Psoas muscle (tissue), 8 donors: ENCODE results near the gene CRIP1. TPM values are rescaled to one million over a fixed set of nuclear protein-coding genes. Genes with fewer than 3 reads are reported as not detected.

Source experiments
- ATAC-seq, 4 donors: fragments of 200-7000 bp; cut with Tn5 transposase; one replicate each; pipeline ENCODE4 v1.9.1; 2020; ENCODE audit warnings: moderate library complexity in 3 of 4, mild to moderate bottlenecking in 2 of 4
- DNase-seq, 2 donors: peaks; one replicate each; pipeline ENCODE4 v3.0.0-alpha.2; 2020
- H3K27ac ChIP-seq: fragments of 200-600 bp; one replicate; pipeline ENCODE4 v1.8.0; 2022
- H3K27me3 ChIP-seq, 3 donors: fragments of 200-600 bp in 1 of 3; one replicate each; pipeline versions ENCODE4 v1.6.1 to v1.8.0; 2013 to 2022; ENCODE audit warnings: low read length in 2 of 3, mild to moderate bottlenecking in 2 of 3, moderate library complexity in 1 of 3; ENCODE audit not compliant: insufficient read depth in 3 of 3
- H3K36me3 ChIP-seq, 2 donors: fragments of 200-600 bp in 1 of 2; one replicate each; pipeline versions ENCODE4 v1.6.1 to v1.8.0; 2013 to 2022; ENCODE audit warnings: low read depth in 1 of 2, mild to moderate bottlenecking in 1 of 2, moderate library complexity in 1 of 2; ENCODE audit not compliant: insufficient read depth in 1 of 2
- H3K4me1 ChIP-seq: fragments of 200-600 bp; one replicate; pipeline ENCODE4 v1.8.0; 2022
- H3K4me3 ChIP-seq: fragments of 200-600 bp; one replicate; pipeline ENCODE4 v1.8.0; 2022; ENCODE audit warnings: mild to moderate bottlenecking
- H3K9me3 ChIP-seq: fragments of 200-600 bp; one replicate; pipeline ENCODE4 v1.8.0; 2022
- CTCF ChIP-seq: fragments of 200-600 bp; IDR thresholded peaks from one replicate; pipeline ENCODE4 v1.8.0; 2022; ENCODE audit warnings: antibody characterized with exemption
- WGBS, 3 donors: extraction: QIAGEN DNeasy Blood & Tissue Kit; methylation state at CpG; one replicate each; pipeline versions ENCODE4 v1.1.6 to v1.1.7; 2013; 5-methylcytosine and 5-hydroxymethylcytosine counted together
- intact Hi-C, 2 donors: fragments of 100-400 bp; cut with DNase I; formaldehyde crosslinking; loops; one replicate each; pipeline versions ENCODE4 v1.11.0 to v1.14.2; 2022
- polyA plus RNA-seq, 3 donors: library from polyadenylated mRNA; stranded (reverse); fragments of 200-250 nt; gene quantifications; one replicate each; pipeline ENCODE4 v1.2.3, GENCODE V29; 2013
- total RNA-seq, 4 donors: library from RNA; stranded (reverse); fragmentation: NEBNext Ultra II Directional in 2 of 4; extraction: Animal tissue kit (Norgen Biotek cat#: 25700) in 2 of 4; gene quantifications; one replicate each; pipeline versions ENCODE4 v1.2.1 to v1.2.4, GENCODE V29; 2021 to 2023
- donor health status: healthy with polysubstance abuse.
- donor health status: DM: no; HTN: no; CAD: no; lungs with moderate emphysema.
- donor health status: Bipolar disorder and iron deficiency.
- donor health status: healthy.
- donor health status: DM: yes; HTN: yes; CAD: no.
- donor health status: DM: no; HTN: no; CAD: no.
- donor health status: DM: no; HTN: no; CAD: no.
- donor health status: DM: yes; HTN: yes; CAD: no.

Gene CRIP1
- total and polyA plus RNA-seq, 7 donors: 11.5 to 27.2 (median 17.5) TPM

DNA sequence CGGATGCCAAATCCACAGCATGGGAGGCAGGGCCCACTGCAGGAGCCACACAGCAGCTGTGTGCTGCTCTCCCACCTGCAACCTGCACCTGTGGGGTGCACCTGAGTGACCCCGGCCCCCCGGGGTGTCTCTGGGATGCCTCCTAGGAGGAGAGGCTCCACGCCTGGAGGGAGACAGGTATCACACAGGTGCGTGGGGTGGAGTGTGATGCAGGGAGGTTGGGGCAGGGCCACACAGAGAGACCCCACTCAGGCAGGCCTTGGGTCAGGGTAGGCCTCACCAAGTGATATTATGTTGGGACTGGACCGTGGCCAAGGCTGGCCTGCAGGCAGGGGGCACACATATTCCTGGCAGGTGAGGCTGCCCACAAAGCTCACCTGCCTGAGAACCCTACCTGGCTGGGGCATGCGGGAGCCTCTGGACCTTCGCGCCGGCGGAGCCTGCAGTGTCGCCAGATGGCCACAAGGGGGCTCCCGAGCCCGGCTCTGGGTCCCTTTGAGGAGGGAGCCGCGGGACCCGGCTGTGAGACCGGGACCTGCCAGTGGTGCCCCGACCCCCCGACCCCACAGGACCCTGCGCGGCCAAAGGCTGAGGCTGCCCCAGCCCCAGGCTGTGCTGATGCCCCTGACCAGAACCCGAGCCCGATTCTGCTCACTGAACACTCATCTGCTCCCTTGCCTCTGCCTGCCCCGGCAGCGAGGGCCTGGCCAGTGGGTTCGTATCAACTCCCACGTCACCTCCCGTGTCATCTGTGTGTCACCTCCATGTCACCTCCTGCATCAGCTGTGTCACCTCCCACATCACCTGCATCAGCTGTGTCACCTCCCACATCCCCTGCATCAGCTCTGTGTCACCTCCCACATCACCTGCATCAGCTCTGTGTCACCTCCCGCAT is 51.1 kb downstream of the CRIP1 start:
- Histone ChIP-seq H3K27me3 (peaks cover 0 to 43% (median 11%) of the 10 kb centered on the region in 3 donors), H3K4me3 (no peak overlapping the region), H3K4me1 (no peaks in the 10 kb centered on the region), H3K27ac (no peak overlapping the region), H3K9me3 (peaks cover 5% of the 10 kb centered on the region), H3K36me3 (no peaks in the 10 kb centered on the region)
- TF ChIP-seq CTCF: peak; percentile 93
- 16 to 23% (median 20%) methylated on average over 26 to 30 of the region's 30 CpGs for WGBS, 3 donors
- ATAC-seq: peak; percentile 66 to 77 (median 70)
- intact Hi-C loops: no loop called here
- peak; percentile 54 to 58 for DNase-seq

Other genes starting within 250 kb of the CRIP1 start
- 10 to 100 TPM; 56.9 to 75.3 (median 69.1) TPM for gene BTBD6, start 238.4 kb upstream of the CRIP1 start, total RNA-seq
- 10 to 100 TPM; 48.3 to 79.7 (median 72.2) TPM for gene BTBD6, start 238.4 kb upstream of the CRIP1 start, polyA plus RNA-seq
- gene BRF1, start 185.9 kb upstream of the CRIP1 start, total RNA-seq: 10 to 100 TPM; 17.1 to 26.2 (median 20.9) TPM
- 10 to 100 TPM; 12.9 to 15.3 (median 13.4) TPM for gene BRF1, start 185.9 kb upstream of the CRIP1 start, polyA plus RNA-seq
- gene PACS2, start 172.1 kb upstream of the CRIP1 start, total RNA-seq: 10 to 100 TPM; 67.8 to 79.1 (median 75.3) TPM
- 10 to 100 TPM; 57.1 to 83.1 (median 65.1) TPM for gene PACS2, start 172.1 kb upstream of the CRIP1 start, polyA plus RNA-seq
- gene TEX22, start 88.3 kb upstream of the CRIP1 start, total RNA-seq: under 1 TPM in 3 of 4 donors, not detected in 1; 0.34 to 0.75 (median 0.39) TPM
- under 1 TPM in 2 of 3 donors, not detected in 1; 0.10 to 0.13 TPM for gene TEX22, start 88.3 kb upstream of the CRIP1 start, polyA plus RNA-seq
- gene MTA1, start 67.1 kb upstream of the CRIP1 start, total RNA-seq: 10 to 100 TPM; 41.1 to 48.6 (median 45.1) TPM
- 10 to 100 TPM; 22.6 to 32.8 (median 25.5) TPM for gene MTA1, start 67.1 kb upstream of the CRIP1 start, polyA plus RNA-seq
- 10 to 100 TPM; 23.1 to 46.5 (median 30.2) TPM for gene CRIP2, start 12.1 kb upstream of the CRIP1 start, total RNA-seq
- 10 to 100 TPM; 28.5 to 71.8 (median 47.3) TPM for gene CRIP2, start 12.1 kb upstream of the CRIP1 start, polyA plus RNA-seq
- 1 to 10 TPM in 3 of 4 donors, under 1 TPM in 1; 0.95 to 2.0 (median 1.2) TPM for gene TEDC1, start 4.4 kb downstream of the CRIP1 start, total RNA-seq
- 1 to 10 TPM; 1.9 to 5.2 (median 2.3) TPM for gene TEDC1, start 4.4 kb downstream of the CRIP1 start, polyA plus RNA-seq
- gene TMEM121, start 39.7 kb downstream of the CRIP1 start, total RNA-seq: under 1 TPM; 0.23 to 0.60 (median 0.39) TPM
- gene TMEM121, start 39.7 kb downstream of the CRIP1 start, polyA plus RNA-seq: under 1 TPM; 0.08 to 0.60 (median 0.17) TPM